ENCODE data around the gene ALDH8A1.

DNA sequence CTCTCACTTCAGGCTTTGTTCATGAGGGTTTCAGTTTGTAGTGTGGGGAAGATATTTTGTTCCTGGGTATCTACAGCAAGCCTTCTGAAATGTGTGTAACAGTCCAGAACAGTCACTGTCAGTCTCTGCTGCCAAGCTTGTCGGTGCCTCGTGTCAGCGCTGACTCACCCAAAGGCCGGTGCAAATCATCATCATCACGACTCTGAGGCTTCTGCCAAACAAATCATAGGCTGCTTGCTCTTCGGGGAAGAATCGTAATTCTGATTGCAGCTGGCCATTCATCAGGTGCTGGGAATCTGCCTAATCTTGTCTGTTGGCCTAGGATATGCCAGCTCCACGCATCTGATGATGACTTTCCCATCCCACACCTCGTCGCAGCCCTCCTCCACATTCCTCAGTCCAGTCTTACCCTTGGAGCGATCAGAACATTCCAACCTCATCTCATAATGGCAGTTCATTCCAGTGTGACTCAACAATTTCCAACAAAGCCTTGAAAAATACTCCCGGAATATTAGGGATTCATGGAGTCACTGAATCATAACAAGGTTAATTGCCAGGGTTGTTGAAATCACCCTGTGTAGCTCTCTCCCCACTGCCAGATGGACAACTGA, 40.9 kb downstream of the ALDH8A1 start:
- TF ChIP-seq, protein P1, sequence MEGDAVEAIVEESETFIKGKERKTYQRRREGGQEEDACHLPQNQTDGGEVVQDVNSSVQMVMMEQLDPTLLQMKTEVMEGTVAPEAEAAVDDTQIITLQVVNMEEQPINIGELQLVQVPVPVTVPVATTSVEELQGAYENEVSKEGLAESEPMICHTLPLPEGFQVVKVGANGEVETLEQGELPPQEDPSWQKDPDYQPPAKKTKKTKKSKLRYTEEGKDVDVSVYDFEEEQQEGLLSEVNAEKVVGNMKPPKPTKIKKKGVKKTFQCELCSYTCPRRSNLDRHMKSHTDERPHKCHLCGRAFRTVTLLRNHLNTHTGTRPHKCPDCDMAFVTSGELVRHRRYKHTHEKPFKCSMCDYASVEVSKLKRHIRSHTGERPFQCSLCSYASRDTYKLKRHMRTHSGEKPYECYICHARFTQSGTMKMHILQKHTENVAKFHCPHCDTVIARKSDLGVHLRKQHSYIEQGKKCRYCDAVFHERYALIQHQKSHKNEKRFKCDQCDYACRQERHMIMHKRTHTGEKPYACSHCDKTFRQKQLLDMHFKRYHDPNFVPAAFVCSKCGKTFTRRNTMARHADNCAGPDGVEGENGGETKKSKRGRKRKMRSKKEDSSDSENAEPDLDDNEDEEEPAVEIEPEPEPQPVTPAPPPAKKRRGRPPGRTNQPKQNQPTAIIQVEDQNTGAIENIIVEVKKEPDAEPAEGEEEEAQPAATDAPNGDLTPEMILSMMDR (IDR thresholded peaks at IDR 0.05 in 8 of 11, conservative IDR thresholded peaks at IDR 0.05 in 3 of 11) = no peak
- no peak for TF ChIP-seq POLR2A (IDR thresholded peaks at IDR 0.05)
